Smooth muscle cell of trachea (primary cell): ENCODE data around the gene DPP6. TPM values are rescaled to one million over a fixed set of nuclear protein-coding genes. Genes with fewer than 3 reads are reported as not detected.

Experiments
- total RNA-seq: library from RNA; depleted of rRNA; stranded (reverse); fragments of >200 nt; gene quantifications from 2 replicates; pipeline ENCODE4 v1.2.1, GENCODE V29; 2014

The DPP6 gene
- total RNA-seq, result not detected in 2 replicates

DNA sequence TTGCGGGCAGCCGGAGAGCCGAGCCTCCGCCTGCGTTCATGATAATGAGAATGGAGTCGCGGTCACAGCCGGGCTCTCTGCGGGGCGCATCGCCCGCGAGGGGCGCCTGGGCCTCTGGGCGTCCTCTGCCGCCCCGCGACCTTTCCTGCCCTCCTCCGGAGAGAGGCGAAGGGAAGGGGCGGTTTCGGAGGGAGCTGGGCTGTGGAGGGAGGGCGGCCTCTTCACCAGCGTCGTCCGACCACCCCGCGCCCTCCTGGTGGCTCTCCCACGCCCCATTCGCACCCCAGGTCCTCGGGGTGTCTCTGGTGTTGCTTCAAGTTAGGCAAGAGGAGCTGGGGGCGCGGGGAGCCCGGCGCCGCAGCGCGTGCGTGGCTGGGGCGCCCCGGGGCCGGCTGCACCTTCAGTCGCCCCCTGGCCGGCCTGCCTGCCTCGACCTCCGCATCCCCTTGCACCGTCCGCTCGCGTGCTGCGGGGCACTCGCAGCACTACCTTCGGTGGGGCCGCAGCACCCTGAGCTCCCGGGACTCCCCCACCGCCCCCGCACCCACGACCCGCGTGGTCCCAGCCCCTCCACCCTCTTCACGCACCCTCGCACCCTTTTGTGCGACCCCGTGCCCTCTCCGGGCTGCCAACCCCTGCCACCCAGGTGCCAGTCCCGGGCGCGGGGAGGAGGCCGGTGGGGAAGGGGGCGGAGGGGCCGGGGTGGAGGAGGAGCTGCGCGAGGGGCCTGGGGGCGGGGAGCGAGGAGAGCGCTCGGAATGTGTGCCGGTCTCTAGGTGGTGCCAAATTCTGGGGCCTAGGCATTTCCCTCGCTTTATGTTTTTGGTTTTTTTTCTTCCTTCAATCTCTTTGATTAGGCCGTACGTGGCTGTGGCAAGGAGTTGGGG lies at the start of gene DPP6:
Gene DPP6 (plus strand): TSS at position 756 of the 887 bp plus-strand sequence.

